Neural crest cell (in vitro differentiated cells): ENCODE results near the gene ROCK2. TPM values are rescaled to one million over a fixed set of nuclear protein-coding genes. Genes with fewer than 3 reads are reported as not detected.
"Not testable (repeated sequence)": the region's sequence is repeated elsewhere in the genome, so short reads cannot be mapped to it uniquely, and the experiment has no call there.

ENCODE experiments used
- DNase-seq: peaks from one replicate; pipeline ENCODE4 v3.0.0; 2021; ENCODE audit warnings: low read depth, mixed read lengths, low spot score
- H3K27ac Mint-ChIP-seq: one replicate; pipeline ENCODE4 v1.8.0; 2021; ENCODE audit warnings: mild to moderate bottlenecking, mixed read lengths; ENCODE audit not compliant: unreplicated experiment
- H3K27me3 Mint-ChIP-seq: 2 replicates; pipeline ENCODE4 v1.8.0; 2021; ENCODE audit warnings: low read depth, mild to moderate bottlenecking, mixed read lengths
- H3K36me3 Mint-ChIP-seq: 2 replicates; pipeline ENCODE4 v1.8.0; 2021; ENCODE audit warnings: low read depth, mild to moderate bottlenecking, mixed read lengths
- H3K4me1 Mint-ChIP-seq: 2 replicates; pipeline ENCODE4 v1.8.0; 2021; ENCODE audit warnings: mixed read lengths
- H3K4me3 Mint-ChIP-seq: one replicate; pipeline ENCODE4 v1.8.0; 2021; ENCODE audit warnings: mild to moderate bottlenecking, mixed read lengths
- H3K9me3 Mint-ChIP-seq: 2 replicates; pipeline ENCODE4 v1.8.0; 2021; ENCODE audit warnings: mixed read lengths
- total RNA-seq: library from RNA; stranded (reverse); gene quantifications from 2 replicates; pipeline ENCODE4 v1.2.1, GENCODE V29; 2021
- TF ChIP-seq, protein P1 (sequence below): fragments of 200-600 bp; sonication (generic); conservative IDR thresholded peaks from 2 replicates; pipeline ENCODE4 v1.5.0; 2021; ENCODE audit warnings: antibody characterized with exemption, mild to moderate bottlenecking

The ROCK2 gene
- total RNA-seq, 1 donor from 2014 or later, result 47.2 TPM

DNA sequence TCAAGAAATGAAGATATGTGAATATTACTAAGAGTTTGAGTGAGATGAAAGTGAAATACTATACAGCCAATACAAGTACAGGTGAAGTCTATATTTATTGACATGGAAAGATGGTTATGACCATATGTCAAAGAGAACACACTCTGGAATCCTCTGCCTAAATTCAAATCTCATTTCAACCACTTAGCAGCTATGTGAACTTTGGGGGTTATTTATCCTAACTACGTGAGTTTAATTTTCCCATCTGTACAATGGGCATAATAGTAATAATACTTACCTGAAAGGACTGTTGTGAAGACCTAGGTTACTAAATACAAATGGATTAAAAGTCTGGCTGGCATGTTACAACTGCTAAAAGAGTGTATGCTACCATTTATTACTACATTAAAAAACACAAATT lies 79.6 kb downstream of the ROCK2 start:
- Mint-ChIP-seq H3K27ac (no peak overlapping the region), H3K4me1 (no peaks in the 10 kb centered on the region), H3K4me3 (no peak overlapping the region), H3K27me3 (no peaks in the 10 kb centered on the region), H3K36me3 (peaks cover 17% of the 10 kb centered on the region), H3K9me3 (no peaks in the 10 kb centered on the region)
- TF ChIP-seq, protein P1, sequence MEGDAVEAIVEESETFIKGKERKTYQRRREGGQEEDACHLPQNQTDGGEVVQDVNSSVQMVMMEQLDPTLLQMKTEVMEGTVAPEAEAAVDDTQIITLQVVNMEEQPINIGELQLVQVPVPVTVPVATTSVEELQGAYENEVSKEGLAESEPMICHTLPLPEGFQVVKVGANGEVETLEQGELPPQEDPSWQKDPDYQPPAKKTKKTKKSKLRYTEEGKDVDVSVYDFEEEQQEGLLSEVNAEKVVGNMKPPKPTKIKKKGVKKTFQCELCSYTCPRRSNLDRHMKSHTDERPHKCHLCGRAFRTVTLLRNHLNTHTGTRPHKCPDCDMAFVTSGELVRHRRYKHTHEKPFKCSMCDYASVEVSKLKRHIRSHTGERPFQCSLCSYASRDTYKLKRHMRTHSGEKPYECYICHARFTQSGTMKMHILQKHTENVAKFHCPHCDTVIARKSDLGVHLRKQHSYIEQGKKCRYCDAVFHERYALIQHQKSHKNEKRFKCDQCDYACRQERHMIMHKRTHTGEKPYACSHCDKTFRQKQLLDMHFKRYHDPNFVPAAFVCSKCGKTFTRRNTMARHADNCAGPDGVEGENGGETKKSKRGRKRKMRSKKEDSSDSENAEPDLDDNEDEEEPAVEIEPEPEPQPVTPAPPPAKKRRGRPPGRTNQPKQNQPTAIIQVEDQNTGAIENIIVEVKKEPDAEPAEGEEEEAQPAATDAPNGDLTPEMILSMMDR, result no peak
- DNase-seq, result no peak

GRCh38 chr2:11264007-11264406 lies 80.4 kb downstream of the ROCK2 start:
- Mint-ChIP-seq H3K27me3 (no peaks in the 10 kb centered on the region), H3K27ac (no peak overlapping the region), H3K4me1 (no peaks in the 10 kb centered on the region), H3K36me3 (peaks cover 16% of the 10 kb centered on the region), H3K4me3 (no peak overlapping the region), H3K9me3 (no peaks in the 10 kb centered on the region)
- TF ChIP-seq, protein P1, result no peak
- no peak for DNase-seq

- peaks cover 7% of the 10 kb centered on the region for H3K4me1 Mint-ChIP-seq
Measured at GRCh38 chr2:11263177-11263576, 81.3 kb downstream of the ROCK2 start.

DNA sequence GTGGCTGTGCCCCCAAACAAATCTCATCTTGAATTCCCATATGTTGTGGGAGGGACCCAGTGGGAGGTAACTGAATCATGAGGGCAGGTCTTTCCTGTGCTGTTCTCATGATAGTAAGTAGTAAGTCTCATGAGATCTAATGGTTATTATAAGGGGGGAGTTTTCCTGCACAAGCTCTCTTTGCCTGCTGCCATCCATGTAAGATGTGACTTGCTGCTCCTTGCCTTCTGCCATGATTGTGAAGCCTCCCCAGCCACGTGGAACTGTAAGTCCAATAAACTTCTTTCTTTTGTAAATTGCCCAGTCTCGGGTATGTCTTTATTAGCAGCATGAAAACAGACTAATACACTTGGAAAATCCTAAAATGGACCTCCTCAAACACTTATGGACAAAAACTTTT lies 82.0 kb downstream of the ROCK2 start:
- not testable (repeated sequence) for DNase-seq, H3K27ac Mint-ChIP-seq, H3K4me1 Mint-ChIP-seq, H3K4me3 Mint-ChIP-seq, H3K9me3 Mint-ChIP-seq, H3K27me3 Mint-ChIP-seq
- peaks cover 15% of the 10 kb centered on the region for H3K36me3 Mint-ChIP-seq

More at GRCh38 chr2:11263177-11263576, 81.3 kb downstream of the ROCK2 start:
- H3K36me3 Mint-ChIP-seq, result peaks cover 14% of the 10 kb centered on the region
- no peak overlapping the region for H3K27ac Mint-ChIP-seq
- H3K4me3 Mint-ChIP-seq, result no peak overlapping the region
- no peaks in the 10 kb centered on the region for H3K27me3 Mint-ChIP-seq
- DNase-seq, result no peak
- TF ChIP-seq, protein P1, result no peak
- H3K9me3 Mint-ChIP-seq, result no peaks in the 10 kb centered on the region

DNA sequence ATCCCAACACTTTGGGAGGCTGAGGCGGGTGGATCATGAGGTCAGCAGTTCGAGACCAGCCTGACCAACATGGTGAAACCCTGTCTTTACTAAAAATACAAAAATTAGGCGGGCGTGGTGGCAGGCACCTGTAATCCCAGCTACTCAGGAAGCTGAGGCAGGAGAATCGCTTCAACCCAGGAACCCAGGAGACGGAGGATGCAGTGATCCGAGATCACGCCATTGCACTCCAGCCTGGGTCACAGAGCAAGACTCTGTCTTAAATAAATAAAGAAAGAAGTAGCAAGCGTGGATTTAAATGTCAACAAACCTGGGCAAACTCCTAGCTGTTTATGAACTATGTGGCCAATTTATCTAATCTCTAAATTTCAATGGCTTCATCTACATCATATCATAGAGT lies 82.9 kb downstream of the ROCK2 start:
- H3K36me3 Mint-ChIP-seq, result peaks cover 19% of the 10 kb centered on the region
- DNase-seq, H3K9me3 Mint-ChIP-seq, H3K27me3 Mint-ChIP-seq, H3K4me1 Mint-ChIP-seq, H3K4me3 Mint-ChIP-seq, H3K27ac Mint-ChIP-seq: not testable (repeated sequence)

DNA sequence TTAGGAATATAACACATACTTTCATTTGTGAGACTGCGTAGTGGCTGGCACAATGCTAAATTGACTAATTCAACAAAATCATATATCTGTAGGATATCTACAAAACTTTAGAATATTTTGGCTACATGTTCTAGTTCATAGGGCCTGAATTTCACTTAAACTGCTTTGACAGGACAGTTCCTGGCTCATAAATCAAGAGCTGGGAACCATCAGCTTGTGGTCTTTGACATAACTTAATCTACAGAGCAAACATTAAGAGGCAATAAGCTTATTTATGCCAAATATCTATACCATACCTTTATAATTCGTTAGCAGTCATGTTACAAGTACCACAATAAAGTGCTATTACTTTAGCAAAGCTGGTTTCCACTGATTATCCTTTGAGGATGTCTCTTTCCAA lies 83.5 kb downstream of the ROCK2 start:
- no peak for DNase-seq
- no peaks in the 10 kb centered on the region for H3K9me3 Mint-ChIP-seq
- peaks cover 19% of the 10 kb centered on the region for H3K36me3 Mint-ChIP-seq
- peaks cover 12% of the 10 kb centered on the region for H3K4me1 Mint-ChIP-seq
- H3K27me3 Mint-ChIP-seq, result no peaks in the 10 kb centered on the region
- TF ChIP-seq, protein P1, result no peak
- H3K4me3 Mint-ChIP-seq, result no peak overlapping the region
- H3K27ac Mint-ChIP-seq, result no peak overlapping the region

DNA sequence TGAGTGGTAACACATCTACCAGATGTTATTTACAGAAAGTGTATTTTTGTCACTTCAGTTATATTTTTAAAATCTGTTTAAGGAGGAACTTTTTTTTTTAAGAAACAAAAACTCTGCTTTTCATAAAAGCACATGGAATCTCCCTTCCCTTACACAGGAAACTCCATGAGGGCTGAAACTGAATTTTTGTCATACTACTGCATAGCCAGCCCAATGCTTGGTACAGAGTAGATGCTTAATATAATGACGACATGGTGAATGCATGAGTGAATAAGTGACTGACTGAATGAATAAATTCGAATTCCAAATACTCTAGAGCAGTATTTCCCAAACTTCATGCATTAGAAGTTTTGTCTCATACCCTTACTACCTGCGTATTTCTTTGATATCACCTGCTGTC lies 86.5 kb downstream of the ROCK2 start:
- Mint-ChIP-seq H3K36me3 (peaks cover 17% of the 10 kb centered on the region), H3K27ac (no peak overlapping the region), H3K4me1 (peaks cover 16% of the 10 kb centered on the region), H3K27me3 (no peaks in the 10 kb centered on the region), H3K4me3 (no peak overlapping the region), H3K9me3 (no peaks in the 10 kb centered on the region)
- no peak for DNase-seq
- TF ChIP-seq, protein P1, result no peak
